Endothelial cell (in vitro differentiated cells): ENCODE data around the gene NSA2. TPM values are rescaled to one million over a fixed set of nuclear protein-coding genes. Genes with fewer than 3 reads are reported as not detected.

Source experiments
- DNase-seq: peaks from one replicate; pipeline ENCODE4 v3.0.0; 2021; ENCODE audit warnings: low spot score
- H3K27ac Mint-ChIP-seq: one replicate; pipeline ENCODE4 v1.8.0; 2021; ENCODE audit warnings: mixed read lengths, inconsistent platforms; ENCODE audit not compliant: unreplicated experiment
- H3K27me3 Mint-ChIP-seq: one replicate; pipeline ENCODE4 v1.8.0; 2021; ENCODE audit warnings: mild to moderate bottlenecking, moderate library complexity, mixed read lengths, inconsistent platforms; ENCODE audit not compliant: unreplicated experiment
- H3K36me3 Mint-ChIP-seq: one replicate; pipeline ENCODE4 v1.8.0; 2021; ENCODE audit warnings: mild to moderate bottlenecking, low read depth, mixed read lengths, inconsistent platforms; ENCODE audit not compliant: unreplicated experiment
- H3K4me1 Mint-ChIP-seq: one replicate; pipeline ENCODE4 v1.8.0; 2021; ENCODE audit warnings: mild to moderate bottlenecking, mixed read lengths, inconsistent platforms; ENCODE audit not compliant: unreplicated experiment
- H3K4me3 Mint-ChIP-seq: one replicate; pipeline ENCODE4 v1.8.0; 2021; ENCODE audit warnings: mild to moderate bottlenecking, mixed read lengths, inconsistent platforms; ENCODE audit not compliant: unreplicated experiment
- H3K9me3 Mint-ChIP-seq: one replicate; pipeline ENCODE4 v1.8.0; 2021; ENCODE audit warnings: mixed read lengths, inconsistent platforms; ENCODE audit not compliant: unreplicated experiment
- long read RNA-seq: library from polyadenylated mRNA; unstranded; transcript quantifications from one replicate; pipeline ENCODE4 v2.0.0, GENCODE V29; 2020; ENCODE audit not compliant: unreplicated experiment
- total RNA-seq: library from RNA; stranded (reverse); fragmentation: NEBNext Ultra II Directional; extraction: Animal tissue kit (Norgen Biotek cat#: 25700); gene quantifications from one replicate; pipeline ENCODE4 v1.2.1, GENCODE V29; 2021; ENCODE audit not compliant: unreplicated experiment
- TF ChIP-seq, protein P1 (sequence below): fragments of 200-600 bp; sonication (generic); IDR thresholded peaks from one replicate; pipeline ENCODE4 v1.5.0; 2021; ENCODE audit warnings: antibody characterized with exemption; ENCODE audit not compliant: unreplicated experiment

The NSA2 gene
- total RNA-seq: 59.2 TPM
- long read RNA-seq, full-length matches to known transcripts: 14 of 17 reads
- long read RNA-seq, partial matches to known transcripts: 2 of 17 reads
- long read RNA-seq, other reads (novel, unspliced or antisense): 1 of 17 reads

DNA sequence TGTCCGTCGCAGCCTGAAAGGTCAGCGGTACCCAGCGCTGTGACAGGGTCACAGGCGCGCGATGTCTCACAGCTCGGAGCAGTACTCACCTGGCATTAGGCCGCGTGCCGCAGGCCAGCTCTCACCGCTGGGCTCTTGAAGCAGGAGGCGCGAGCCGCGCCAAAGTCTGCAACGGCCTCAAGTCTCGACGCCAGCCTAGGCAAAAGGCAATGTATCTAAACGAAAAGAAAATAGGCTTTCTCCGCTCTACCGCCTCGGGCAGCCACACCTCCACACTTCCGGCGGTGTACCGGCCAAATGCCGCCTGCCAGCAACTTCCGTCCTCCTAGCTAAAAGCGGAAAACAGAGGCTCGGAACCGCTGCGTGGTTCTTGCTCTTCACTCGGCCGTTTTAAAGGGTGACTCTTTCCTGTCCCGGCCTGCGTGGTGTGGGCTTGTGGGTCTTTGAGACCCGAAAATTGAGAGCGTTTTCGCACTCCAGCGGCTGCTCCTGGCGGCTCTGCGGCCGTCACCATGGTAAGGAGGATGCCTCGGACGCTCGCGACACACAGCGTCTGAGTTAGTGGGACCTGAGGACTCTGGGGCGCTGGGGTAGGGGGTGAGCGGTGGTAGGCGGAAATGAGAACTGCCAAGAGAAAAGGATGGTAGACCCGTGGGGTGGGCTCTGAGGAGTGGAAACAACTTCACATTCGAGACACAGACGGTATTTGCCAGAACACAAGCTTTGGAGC, at the start of gene NSA2, which contains the start of gene GFM2:
NSA2 (plus strand) TSS at position 401 of the 730 bp plus-strand sequence; CDS start at position 513, 112 bp downstream.
GFM2 (minus strand) TSS at position 269 of the 730 bp plus-strand sequence. CDS start 3,375 bp downstream, outside the sequence.
- peak; percentile 90 for DNase-seq
- H3K27me3 Mint-ChIP-seq: no peaks in the 10 kb centered on the region
- H3K36me3 Mint-ChIP-seq: peaks cover 12% of the 10 kb centered on the region
- H3K4me3 Mint-ChIP-seq: peak within 1 kb of the TSS; percentile 100
- H3K9me3 Mint-ChIP-seq: no peaks in the 10 kb centered on the region
- H3K27ac Mint-ChIP-seq: peak within 1 kb of the TSS; percentile 97
- H3K4me1 Mint-ChIP-seq: peaks cover 25% of the 10 kb centered on the region
- TF ChIP-seq, protein P1, sequence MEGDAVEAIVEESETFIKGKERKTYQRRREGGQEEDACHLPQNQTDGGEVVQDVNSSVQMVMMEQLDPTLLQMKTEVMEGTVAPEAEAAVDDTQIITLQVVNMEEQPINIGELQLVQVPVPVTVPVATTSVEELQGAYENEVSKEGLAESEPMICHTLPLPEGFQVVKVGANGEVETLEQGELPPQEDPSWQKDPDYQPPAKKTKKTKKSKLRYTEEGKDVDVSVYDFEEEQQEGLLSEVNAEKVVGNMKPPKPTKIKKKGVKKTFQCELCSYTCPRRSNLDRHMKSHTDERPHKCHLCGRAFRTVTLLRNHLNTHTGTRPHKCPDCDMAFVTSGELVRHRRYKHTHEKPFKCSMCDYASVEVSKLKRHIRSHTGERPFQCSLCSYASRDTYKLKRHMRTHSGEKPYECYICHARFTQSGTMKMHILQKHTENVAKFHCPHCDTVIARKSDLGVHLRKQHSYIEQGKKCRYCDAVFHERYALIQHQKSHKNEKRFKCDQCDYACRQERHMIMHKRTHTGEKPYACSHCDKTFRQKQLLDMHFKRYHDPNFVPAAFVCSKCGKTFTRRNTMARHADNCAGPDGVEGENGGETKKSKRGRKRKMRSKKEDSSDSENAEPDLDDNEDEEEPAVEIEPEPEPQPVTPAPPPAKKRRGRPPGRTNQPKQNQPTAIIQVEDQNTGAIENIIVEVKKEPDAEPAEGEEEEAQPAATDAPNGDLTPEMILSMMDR: no peak

DNA sequence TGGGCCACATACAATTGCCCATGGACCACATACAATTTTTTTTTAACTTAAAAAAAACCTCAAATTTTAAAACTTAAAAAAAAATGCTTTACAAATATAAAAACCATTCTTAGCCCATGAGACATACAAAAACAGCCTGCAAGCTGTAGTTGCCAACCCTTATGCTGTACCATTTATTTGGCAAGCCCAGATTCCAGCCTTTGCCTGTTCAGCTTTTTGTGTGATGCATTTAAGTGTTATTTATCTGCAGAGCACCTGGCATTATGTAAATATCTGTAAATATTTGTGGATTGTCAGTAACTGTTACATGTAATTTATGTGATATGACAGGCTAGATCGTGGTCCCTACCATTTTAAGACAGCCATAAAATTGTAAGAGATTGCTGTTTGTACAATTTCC, 49.5 kb upstream of the NSA2 start:
- DNase-seq: no peak
- H3K4me3 Mint-ChIP-seq: no peak overlapping the region
- no peak overlapping the region for H3K27ac Mint-ChIP-seq
- no peaks in the 10 kb centered on the region for H3K9me3 Mint-ChIP-seq
- TF ChIP-seq, protein P1: no peak
- H3K36me3 Mint-ChIP-seq: peaks cover 17% of the 10 kb centered on the region
- H3K4me1 Mint-ChIP-seq: no peaks in the 10 kb centered on the region
- H3K27me3 Mint-ChIP-seq: no peaks in the 10 kb centered on the region

GRCh38 chr5:74722271-74722670, 44.8 kb upstream of the NSA2 start:
- Mint-ChIP-seq H3K27me3 (no peaks in the 10 kb centered on the region), H3K9me3 (no peaks in the 10 kb centered on the region), H3K36me3 (peaks cover 13% of the 10 kb centered on the region), H3K27ac (no peak overlapping the region), H3K4me3 (no peak overlapping the region), H3K4me1 (peaks cover 8% of the 10 kb centered on the region)
- DNase-seq: no peak
- TF ChIP-seq, protein P1: no peak

GRCh38 chr5:74725331-74725730, 41.7 kb upstream of the NSA2 start:
- TF ChIP-seq, protein P1: no peak
- Mint-ChIP-seq H3K9me3 (no peaks in the 10 kb centered on the region), H3K27me3 (no peaks in the 10 kb centered on the region), H3K4me1 (peaks cover 8% of the 10 kb centered on the region), H3K27ac (no peak overlapping the region), H3K4me3 (no peak overlapping the region), H3K36me3 (peaks cover 3% of the 10 kb centered on the region)
- DNase-seq: no peak

- H3K4me3 Mint-ChIP-seq: no peak overlapping the region
Measured at GRCh38 chr5:74736759-74737158, 30.3 kb upstream of the NSA2 start.

More at GRCh38 chr5:74736759-74737158, 30.3 kb upstream of the NSA2 start:
- Mint-ChIP-seq H3K9me3 (no peaks in the 10 kb centered on the region), H3K27me3 (no peaks in the 10 kb centered on the region), H3K36me3 (peaks cover 3% of the 10 kb centered on the region), H3K4me1 (no peaks in the 10 kb centered on the region), H3K27ac (no peak overlapping the region)
- no peak for DNase-seq
- TF ChIP-seq, protein P1: no peak
